ENCODE measurements around the gene ZC3H10. TPM values are rescaled to one million over a fixed set of nuclear protein-coding genes. Genes with fewer than 3 reads are reported as not detected.

The ZC3H10 gene
- total RNA-seq, 4 donors from 2014 or later = 2.1 to 5.6 (median 3.4) TPM

DNA sequence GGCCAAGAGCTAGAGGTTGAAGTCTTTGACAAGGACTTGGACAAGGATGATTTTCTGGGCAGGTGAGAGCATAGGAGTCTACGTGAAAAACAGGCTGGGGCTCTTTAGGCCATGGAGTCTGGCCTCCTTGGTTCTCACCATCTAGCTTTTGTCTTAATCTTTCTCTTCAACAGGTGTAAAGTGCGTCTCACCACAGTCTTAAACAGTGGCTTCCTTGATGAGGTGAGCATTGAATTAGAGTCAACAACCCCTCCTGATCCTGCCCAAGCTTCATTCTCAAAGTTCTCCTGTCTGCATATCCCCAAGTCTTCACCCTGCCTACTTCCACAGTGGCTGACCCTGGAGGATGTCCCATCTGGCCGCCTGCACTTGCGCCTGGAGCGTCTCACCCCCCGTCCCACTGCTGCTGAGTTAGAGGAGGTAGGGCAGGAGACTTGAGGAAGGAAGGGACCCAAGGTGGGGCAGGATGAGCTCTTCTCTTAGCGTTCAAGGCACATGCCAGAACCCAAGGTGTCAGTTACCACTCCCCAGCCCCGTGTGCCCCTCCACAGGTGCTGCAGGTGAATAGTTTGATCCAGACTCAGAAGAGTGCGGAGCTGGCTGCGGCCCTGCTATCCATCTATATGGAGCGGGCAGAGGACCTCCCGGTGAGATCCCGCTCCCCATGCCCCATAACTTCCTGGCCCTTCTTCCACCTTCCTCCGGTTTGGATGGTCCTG lies 19.9 kb downstream of the ZC3H10 start:
- peaks cover 99% of the 10 kb centered on the region for H3K36me3 ChIP-seq
- H3K4me3 ChIP-seq = no peak overlapping the region
- DNase-seq (ENCODE audit: low spot score in 2 of 2) = no peak
- no peak overlapping the region for H3K27ac ChIP-seq
- TF ChIP-seq POLR2AphosphoS5 (IDR thresholded peaks at IDR 0.05) (no peak), EP300 (IDR thresholded peaks at IDR 0.05) (no peak)
- WGBS = 94% methylated on average over 14 of the region's 14 CpGs
- H3K4me1 ChIP-seq = no peaks in the 10 kb centered on the region
- H3K27me3 ChIP-seq = no peaks in the 10 kb centered on the region
- no peaks in the 10 kb centered on the region for H3K9me3 ChIP-seq

DNA sequence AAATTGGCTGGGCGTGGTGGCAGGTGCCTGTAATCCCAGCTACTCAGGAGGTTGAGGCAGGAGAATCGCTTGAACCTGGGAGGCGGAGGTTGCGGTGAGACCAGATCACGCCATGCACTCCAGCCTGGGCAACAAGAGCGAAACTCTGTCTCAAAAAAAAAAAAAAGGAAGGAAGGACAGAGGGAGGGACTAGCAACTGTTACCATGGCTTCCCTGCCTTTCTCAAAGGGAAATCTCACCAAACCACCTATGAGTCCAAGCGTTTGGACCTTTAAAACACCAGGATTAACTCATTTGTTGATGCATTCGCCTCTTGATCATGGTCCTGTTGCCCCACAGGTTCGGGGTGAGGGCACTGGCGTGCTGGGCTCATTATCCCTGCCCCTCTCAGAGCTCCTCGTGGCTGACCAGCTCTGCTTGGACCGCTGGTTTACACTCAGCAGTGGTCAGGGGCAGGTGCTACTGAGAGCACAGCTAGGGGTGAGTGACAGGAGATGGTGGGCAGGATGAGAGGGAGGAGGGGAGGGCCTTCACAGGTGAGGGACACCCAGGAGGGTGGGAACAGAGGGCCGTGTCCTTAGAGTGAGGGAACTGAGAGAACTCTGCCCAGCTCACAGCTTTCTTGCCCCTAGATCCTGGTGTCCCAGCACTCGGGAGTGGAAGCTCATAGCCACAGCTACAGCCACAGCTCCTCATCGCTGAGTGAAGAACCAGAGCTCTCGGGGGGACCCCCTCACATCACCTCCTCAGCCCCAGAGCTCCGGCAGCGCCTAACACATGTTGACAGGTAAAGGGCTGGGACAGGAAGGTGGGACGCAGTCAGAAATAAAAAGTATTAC lies 24.1 kb downstream of the ZC3H10 start:
- H3K27me3 ChIP-seq = no peaks in the 10 kb centered on the region
- no peaks in the 10 kb centered on the region for H3K9me3 ChIP-seq
- no peak for DNase-seq (ENCODE audit: low spot score in 2 of 2)
- no peak overlapping the region for H3K27ac ChIP-seq
- peaks cover 8% of the 10 kb centered on the region for H3K4me1 ChIP-seq
- WGBS = 91% methylated on average over 19 of the region's 19 CpGs
- H3K36me3 ChIP-seq = peaks cover 80% of the 10 kb centered on the region
- H3K4me3 ChIP-seq = no peak overlapping the region
- TF ChIP-seq EP300 (IDR thresholded peaks at IDR 0.05) = no peak

DNA sequence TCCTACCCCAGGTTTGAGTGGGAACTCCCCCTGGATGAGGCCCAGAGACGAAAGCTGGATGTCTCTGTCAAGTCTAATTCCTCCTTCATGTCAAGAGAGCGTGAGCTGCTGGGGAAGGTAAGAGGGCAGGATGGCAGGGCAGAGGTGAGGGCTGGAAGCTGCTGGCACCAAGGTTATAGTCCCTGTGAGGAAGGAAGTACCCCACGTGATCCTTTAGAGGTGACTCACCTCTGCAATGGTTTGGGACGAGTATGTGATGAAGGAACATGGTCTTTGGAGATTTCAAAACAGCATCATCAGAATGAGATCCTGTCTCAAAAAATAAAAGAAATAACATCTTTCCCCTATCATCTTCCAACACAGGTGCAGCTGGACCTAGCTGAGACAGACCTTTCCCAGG lies 25.2 kb downstream of the ZC3H10 start:
- WGBS = 57% methylated on average over 4 of the region's 4 CpGs

DNA sequence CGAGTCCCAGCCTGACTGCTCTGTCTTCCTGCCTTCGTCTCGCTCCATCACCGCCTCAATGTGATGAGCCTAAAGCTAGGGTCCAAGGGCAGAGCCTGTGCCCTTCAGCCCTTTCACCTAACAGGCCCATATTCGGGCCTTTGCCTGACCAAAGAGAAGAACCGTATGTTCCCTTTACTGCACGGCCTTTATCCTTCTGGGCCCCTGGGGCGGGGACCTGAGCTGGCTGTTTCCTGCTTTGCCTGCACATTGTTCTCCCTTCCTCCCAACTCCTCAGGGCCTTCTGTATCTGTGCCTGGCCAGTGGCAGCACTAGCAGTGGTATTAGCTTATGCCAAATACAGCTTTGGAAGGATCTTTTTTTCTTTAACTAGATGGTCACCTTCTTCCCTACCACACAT lies 25.8 kb downstream of the ZC3H10 start:
- TF ChIP-seq EP300 (IDR thresholded peaks at IDR 0.05) (no peak), POLR2AphosphoS5 (IDR thresholded peaks at IDR 0.05) (no peak), POLR2A (IDR thresholded peaks at IDR 0.05) (no peak)
- TF ChIP-seq, protein P1, sequence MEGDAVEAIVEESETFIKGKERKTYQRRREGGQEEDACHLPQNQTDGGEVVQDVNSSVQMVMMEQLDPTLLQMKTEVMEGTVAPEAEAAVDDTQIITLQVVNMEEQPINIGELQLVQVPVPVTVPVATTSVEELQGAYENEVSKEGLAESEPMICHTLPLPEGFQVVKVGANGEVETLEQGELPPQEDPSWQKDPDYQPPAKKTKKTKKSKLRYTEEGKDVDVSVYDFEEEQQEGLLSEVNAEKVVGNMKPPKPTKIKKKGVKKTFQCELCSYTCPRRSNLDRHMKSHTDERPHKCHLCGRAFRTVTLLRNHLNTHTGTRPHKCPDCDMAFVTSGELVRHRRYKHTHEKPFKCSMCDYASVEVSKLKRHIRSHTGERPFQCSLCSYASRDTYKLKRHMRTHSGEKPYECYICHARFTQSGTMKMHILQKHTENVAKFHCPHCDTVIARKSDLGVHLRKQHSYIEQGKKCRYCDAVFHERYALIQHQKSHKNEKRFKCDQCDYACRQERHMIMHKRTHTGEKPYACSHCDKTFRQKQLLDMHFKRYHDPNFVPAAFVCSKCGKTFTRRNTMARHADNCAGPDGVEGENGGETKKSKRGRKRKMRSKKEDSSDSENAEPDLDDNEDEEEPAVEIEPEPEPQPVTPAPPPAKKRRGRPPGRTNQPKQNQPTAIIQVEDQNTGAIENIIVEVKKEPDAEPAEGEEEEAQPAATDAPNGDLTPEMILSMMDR (IDR thresholded peaks at IDR 0.05) = no peak
- Histone ChIP-seq H3K9me3 (no peaks in the 10 kb centered on the region), H3K27ac (peak overlapping the region; percentile 32), H3K36me3 (peaks cover 63% of the 10 kb centered on the region), H3K4me1 (peaks cover 10% of the 10 kb centered on the region), H3K4me3 (no peak overlapping the region), H3K27me3 (no peaks in the 10 kb centered on the region)
- 85% methylated on average over 8 of the region's 8 CpGs for WGBS
- DNase-seq (ENCODE audit: low spot score in 2 of 2) = no peak

More for the DNA sequence above, 25.2 kb downstream of the ZC3H10 start:
- no peak overlapping the region for H3K4me3 ChIP-seq
- no peak for TF ChIP-seq POLR2AphosphoS5 (IDR thresholded peaks at IDR 0.05)
- no peaks in the 10 kb centered on the region for H3K9me3 ChIP-seq
- DNase-seq (ENCODE audit: low spot score in 2 of 2) = no peak
- H3K27ac ChIP-seq = peak overlapping the region; percentile 32
- H3K27me3 ChIP-seq = no peaks in the 10 kb centered on the region
- peaks cover 10% of the 10 kb centered on the region for H3K4me1 ChIP-seq
- peaks cover 69% of the 10 kb centered on the region for H3K36me3 ChIP-seq

DNA sequence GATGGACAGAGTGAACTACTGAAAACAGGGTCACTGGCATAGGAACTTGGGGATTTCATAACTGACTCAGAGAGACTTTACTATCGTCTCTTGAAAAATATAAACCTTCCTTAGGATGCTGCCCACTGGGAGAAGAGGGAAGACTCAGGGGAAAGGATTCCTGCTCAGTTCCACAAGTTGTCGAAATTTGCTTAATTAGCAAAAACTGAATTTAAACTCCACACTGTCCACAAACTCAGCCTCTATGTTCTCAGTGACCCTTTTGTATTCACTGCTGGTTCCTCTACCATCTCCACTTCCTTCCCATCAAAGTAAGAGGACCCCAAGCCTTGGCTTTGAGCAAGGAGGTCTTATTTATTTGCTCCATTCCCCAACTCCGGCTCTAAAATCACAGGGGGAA lies 27.2 kb downstream of the ZC3H10 start:
- DNase-seq (ENCODE audit: low spot score in 2 of 2) = no peak
- WGBS = 83% methylated on average over 3 of the region's 3 CpGs
- no peak overlapping the region for H3K27ac ChIP-seq
- H3K4me3 ChIP-seq = no peak overlapping the region
- no peaks in the 10 kb centered on the region for H3K9me3 ChIP-seq
- no peaks in the 10 kb centered on the region for H3K27me3 ChIP-seq
- no peak for TF ChIP-seq EP300 (IDR thresholded peaks at IDR 0.05)
- TF ChIP-seq POLR2A (IDR thresholded peaks at IDR 0.05) = no peak
- TF ChIP-seq POLR2AphosphoS5 (IDR thresholded peaks at IDR 0.05) = no peak
- TF ChIP-seq, protein P1 (IDR thresholded peaks at IDR 0.05) = no peak
- H3K36me3 ChIP-seq = peaks cover 49% of the 10 kb centered on the region
- peaks cover 10% of the 10 kb centered on the region for H3K4me1 ChIP-seq

DNA sequence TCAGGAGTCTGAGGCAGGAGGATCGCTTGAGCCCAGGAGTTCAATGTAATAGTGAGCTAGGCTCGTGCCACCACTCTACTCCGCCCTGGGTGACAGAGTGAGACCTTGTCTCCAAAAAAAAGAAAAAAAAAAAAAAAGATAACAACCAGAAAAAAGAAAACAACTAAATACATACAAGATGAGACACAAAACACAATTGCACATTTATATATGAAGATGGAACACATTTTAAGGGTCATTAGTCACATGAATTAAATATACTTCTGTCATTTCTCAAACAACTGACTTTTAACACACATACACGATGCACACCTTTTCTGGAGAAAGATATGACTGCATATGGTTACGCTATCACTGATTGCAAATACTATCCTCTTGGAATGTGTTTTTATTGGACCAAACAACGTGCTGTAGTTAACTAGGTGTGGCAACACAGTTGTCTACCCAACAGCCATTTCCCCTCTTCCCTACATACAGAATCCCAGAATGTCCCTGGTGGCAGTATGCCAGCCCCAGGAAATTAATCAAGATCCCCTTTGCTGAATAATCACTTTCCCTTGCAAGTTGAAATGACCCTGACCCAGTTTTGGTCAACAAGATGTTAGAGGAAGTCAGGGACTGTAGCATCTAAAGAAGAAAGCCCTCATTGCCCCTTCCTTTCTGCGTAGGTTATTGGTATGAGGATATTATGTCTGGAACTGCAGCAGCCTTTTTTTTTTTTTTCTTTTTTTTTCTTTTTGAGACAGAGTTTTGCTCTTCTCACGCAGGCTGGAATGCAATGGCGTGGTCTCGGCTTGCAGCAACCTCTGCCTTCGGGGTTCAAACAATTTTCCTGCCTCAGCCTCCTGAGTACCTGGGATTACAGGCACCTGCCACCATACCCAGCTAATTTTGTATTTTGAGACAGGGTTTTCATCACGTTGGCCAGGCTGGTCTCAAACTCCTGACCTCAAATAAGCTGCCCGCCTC lies 28.7 kb downstream of the ZC3H10 start:
- Histone ChIP-seq H3K27me3 (no peaks in the 10 kb centered on the region), H3K4me3 (no peak overlapping the region), H3K4me1 (peaks cover 24% of the 10 kb centered on the region), H3K36me3 (peaks cover 34% of the 10 kb centered on the region), H3K9me3 (no peaks in the 10 kb centered on the region), H3K27ac (no peak overlapping the region)
- TF ChIP-seq POLR2A (IDR thresholded peaks at IDR 0.05) (no peak), EP300 (IDR thresholded peaks at IDR 0.05) (no peak), POLR2AphosphoS5 (IDR thresholded peaks at IDR 0.05) (no peak)
- TF ChIP-seq, protein P1 (IDR thresholded peaks at IDR 0.05) = no peak
- 55% methylated on average over 13 of the region's 13 CpGs for WGBS
- DNase-seq (ENCODE audit: low spot score in 2 of 2) = no peak

Data from suprapubic skin (tissue), 4 donors.